Measurements from ENCODE around the gene NEXMIF. TPM values are rescaled to one million over a fixed set of nuclear protein-coding genes. Genes with fewer than 3 reads are reported as not detected.

The NEXMIF gene
- total and polyA plus RNA-seq, 12 donors: under 0.01 to 0.28 (median 0.18) TPM; not detected in 1

- H3K27ac ChIP-seq: no peak overlapping the region
- H3K4me1 ChIP-seq: no peaks in the 10 kb centered on the region
- H3K9me3 ChIP-seq: no peaks in the 10 kb centered on the region
- 30 to 48% methylated on average over 1 of the region's 1 CpG for WGBS, 2 donors
- DNase-seq (no peak), ATAC-seq (no peak)
- H3K4me3 ChIP-seq: no peak overlapping the region
- no peaks in the 10 kb centered on the region for H3K36me3 ChIP-seq
- peaks cover 0 to 2% (median 0%) of the 10 kb centered on the region in 7 donors for H3K27me3 ChIP-seq
- no peak for TF ChIP-seq CTCF (IDR thresholded peaks at IDR 0.05)
- intact Hi-C loops (cut with DNase I): no loop called here
These were observed 136.6 kb downstream of the NEXMIF start for GRCh38 chrX:74788545-74789086.

- Histone ChIP-seq H3K4me3 (no peak overlapping the region), H3K27ac (no peak overlapping the region), H3K4me1 (no peaks in the 10 kb centered on the region), H3K27me3 (peaks cover 0 to 26% (median 0%) of the 10 kb centered on the region in 7 donors), H3K36me3 (no peaks in the 10 kb centered on the region), H3K9me3 (no peaks in the 10 kb centered on the region)
- DNase-seq (no peak), ATAC-seq (no peak)
- 75 to 82% methylated on average over 3 of the region's 3 CpGs for WGBS, 2 donors
- intact Hi-C loops (cut with DNase I): no loop called here
- TF ChIP-seq CTCF (IDR thresholded peaks at IDR 0.05): no peak
These were observed 140.6 kb downstream of the NEXMIF start for GRCh38 chrX:74784629-74785028.

DNA sequence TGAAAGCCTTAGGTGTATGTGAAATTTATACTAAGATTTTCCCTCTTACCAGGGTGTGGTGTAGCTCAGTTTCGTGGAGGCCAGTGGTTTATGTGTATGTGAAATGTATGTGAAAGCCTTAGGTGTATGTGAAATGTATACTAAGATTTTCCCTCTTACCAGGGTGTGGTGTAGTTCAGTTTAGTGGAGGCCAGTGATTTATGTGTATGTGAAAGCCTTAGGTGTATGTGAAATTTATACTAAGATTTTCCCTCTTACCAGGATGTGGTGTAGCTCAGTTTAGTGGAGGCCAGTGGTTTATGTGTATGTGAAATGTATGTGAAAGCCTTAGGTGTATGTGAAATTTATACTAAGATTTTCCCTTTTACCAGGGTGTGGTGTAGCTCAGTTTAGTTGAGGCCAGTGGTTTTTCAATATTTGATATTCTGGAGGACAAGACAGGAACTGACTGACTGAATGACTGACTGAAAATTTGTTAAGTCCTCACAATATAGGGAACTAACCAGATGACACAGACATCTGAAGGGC is 143.7 kb downstream of the NEXMIF start:
- no peak overlapping the region for H3K27ac ChIP-seq
- H3K4me1 ChIP-seq: no peaks in the 10 kb centered on the region
- ATAC-seq: no peak
- no peak for TF ChIP-seq CTCF (IDR thresholded peaks at IDR 0.05)
- H3K36me3 ChIP-seq: no peaks in the 10 kb centered on the region
- intact Hi-C loops (cut with DNase I): no loop called here
- DNase-seq: no peak
- 78 to 88% methylated on average over 1 of the region's 1 CpG for WGBS, 2 donors
- H3K27me3 ChIP-seq: peaks cover 0 to 35% (median 0%) of the 10 kb centered on the region in 7 donors
- H3K4me3 ChIP-seq: no peak overlapping the region
- H3K9me3 ChIP-seq: no peaks in the 10 kb centered on the region

DNA sequence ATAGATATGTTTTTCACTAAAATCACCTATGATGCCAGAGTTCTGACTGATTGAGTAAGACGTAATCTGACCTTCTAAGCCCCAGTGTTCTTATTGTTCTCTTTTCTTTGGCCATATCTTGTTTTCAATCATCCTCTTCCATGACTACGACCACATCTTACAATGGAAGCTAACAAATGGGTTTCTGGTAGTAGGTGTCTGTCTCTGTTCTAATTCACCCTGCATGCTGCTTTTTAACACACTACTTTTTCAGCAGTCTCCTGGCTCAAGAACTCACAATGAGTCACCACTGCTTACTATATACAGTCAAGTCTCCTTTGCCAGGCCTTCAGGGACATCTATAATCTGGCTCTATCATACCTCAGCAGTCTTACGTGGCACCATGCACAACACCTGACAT is 146.1 kb downstream of the NEXMIF start:
- Histone ChIP-seq H3K27me3 (peaks cover 0 to 42% (median 0%) of the 10 kb centered on the region in 7 donors), H3K4me3 (no peak overlapping the region), H3K9me3 (no peaks in the 10 kb centered on the region), H3K27ac (no peak overlapping the region), H3K4me1 (no peaks in the 10 kb centered on the region), H3K36me3 (no peaks in the 10 kb centered on the region)
- WGBS, 2 donors: 70 to 81% methylated on average over 3 of the region's 3 CpGs
- TF ChIP-seq CTCF (IDR thresholded peaks at IDR 0.05): no peak
- intact Hi-C loops (cut with DNase I): no loop called here
- DNase-seq (no peak), ATAC-seq (no peak)
